Ectodermal cell (in vitro differentiated cells): ENCODE measurements around the gene MAPK14.

ENCODE experiments used
- H3K27ac ChIP-seq: 2 replicates; pipeline ENCODE4 v1.7.0; 2013; ENCODE audit warnings: mild to moderate bottlenecking, low read depth, low read length; ENCODE audit not compliant: insufficient read depth, poor library complexity, severe bottlenecking
- H3K27me3 ChIP-seq: 2 replicates; pipeline ENCODE4 v1.7.0; 2013; ENCODE audit warnings: mild to moderate bottlenecking, low read length; ENCODE audit not compliant: insufficient read depth, control insufficient read depth, poor library complexity, severe bottlenecking
- H3K36me3 ChIP-seq: one replicate; pipeline ENCODE4 v1.7.0; 2013; ENCODE audit warnings: low read length; ENCODE audit not compliant: control insufficient read depth, insufficient read depth
- H3K4me1 ChIP-seq: one replicate; pipeline ENCODE4 v1.7.0; 2013; ENCODE audit warnings: low read length; ENCODE audit not compliant: control insufficient read depth, insufficient read depth
- H3K4me3 ChIP-seq: 2 replicates; pipeline ENCODE4 v1.7.0; 2013; ENCODE audit warnings: low read depth, low read length, control low read depth; ENCODE audit not compliant: insufficient read depth
- H3K9me3 ChIP-seq: 2 replicates; pipeline ENCODE4 v1.7.0; 2013; ENCODE audit warnings: mild to moderate bottlenecking, low read length, moderate library complexity; ENCODE audit not compliant: control insufficient read depth
- WGBS, 2 experiments: methylation state at CpG; one replicate each; pipeline ENCODE4 v1.1.7; 2013; ENCODE audit warnings: missing lambda C conversion rate in 2 of 2; 5-methylcytosine and 5-hydroxymethylcytosine counted together

The MAPK14 gene

DNA sequence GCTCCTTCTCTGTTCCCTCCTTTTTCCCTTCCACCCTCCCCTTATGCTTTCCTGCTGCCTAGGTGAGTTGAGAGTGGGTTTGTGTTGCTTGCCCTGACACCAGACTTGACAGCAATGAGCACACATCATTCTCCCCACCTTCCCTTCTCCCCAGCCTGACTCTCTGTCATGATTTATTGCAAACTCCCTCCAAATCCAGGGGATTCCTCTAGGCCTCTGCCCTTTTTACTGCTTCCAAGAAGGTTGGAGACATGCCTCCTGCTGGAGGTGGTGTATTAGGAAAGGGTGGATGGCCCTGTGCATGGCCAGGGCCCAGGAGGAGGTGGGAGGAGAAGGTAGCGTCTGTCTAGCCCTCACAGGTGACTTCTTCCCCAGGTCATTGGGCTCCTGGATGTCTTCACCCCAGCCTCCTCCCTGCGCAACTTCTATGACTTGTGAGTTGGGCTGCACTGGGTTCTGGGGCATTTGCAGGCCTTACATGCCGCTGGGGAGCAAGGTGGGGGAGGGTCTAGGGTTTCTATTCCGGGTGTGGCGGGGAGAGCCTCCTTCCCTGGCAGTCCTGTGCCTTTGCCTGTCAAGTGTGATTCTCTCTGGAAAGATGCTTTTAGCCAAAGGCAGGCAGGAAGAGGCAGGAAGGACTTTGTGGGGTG, 104.8 kb downstream of the MAPK14 start:
- peaks cover 34% of the 10 kb centered on the region for H3K27me3 ChIP-seq
- no peak overlapping the region for H3K4me3 ChIP-seq
- no peaks in the 10 kb centered on the region for H3K36me3 ChIP-seq
- H3K27ac ChIP-seq = no peak overlapping the region
- WGBS, 2 experiments = 76% methylated on average over 5 of the region's 5 CpGs
- no peaks in the 10 kb centered on the region for H3K9me3 ChIP-seq
- H3K4me1 ChIP-seq = peaks cover 8% of the 10 kb centered on the region

DNA sequence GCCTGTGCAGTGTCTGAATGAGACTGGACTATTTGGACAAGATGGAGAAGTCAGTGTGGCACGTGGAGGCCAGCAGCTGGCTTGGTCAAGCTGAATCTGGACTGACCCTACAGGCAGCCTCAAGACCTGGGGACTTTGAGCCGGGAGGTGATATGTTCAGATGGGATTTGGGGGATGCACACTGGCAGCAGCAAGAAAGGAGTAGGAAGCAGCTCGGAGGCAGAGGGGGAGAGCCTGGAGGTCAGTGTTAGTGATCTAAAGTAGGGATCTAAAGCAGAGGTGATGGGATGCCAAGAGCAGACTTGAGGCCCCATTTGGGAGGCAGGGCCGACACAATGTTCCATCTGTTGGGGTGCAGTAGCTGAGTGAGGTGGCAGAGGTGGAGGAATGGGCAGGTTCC, 105.5 kb downstream of the MAPK14 start:
- Histone ChIP-seq H3K27ac (no peak overlapping the region), H3K4me1 (peaks cover 11% of the 10 kb centered on the region), H3K27me3 (peaks cover 34% of the 10 kb centered on the region), H3K4me3 (no peak overlapping the region), H3K36me3 (no peaks in the 10 kb centered on the region), H3K9me3 (no peaks in the 10 kb centered on the region)
- WGBS, 2 experiments = 89 to 94% methylated on average over 4 of the region's 4 CpGs

GRCh38 chr6:36133912-36134311, 106.3 kb downstream of the MAPK14 start:
- WGBS, 2 experiments = 88 to 90% methylated on average over 4 of the region's 4 CpGs

DNA sequence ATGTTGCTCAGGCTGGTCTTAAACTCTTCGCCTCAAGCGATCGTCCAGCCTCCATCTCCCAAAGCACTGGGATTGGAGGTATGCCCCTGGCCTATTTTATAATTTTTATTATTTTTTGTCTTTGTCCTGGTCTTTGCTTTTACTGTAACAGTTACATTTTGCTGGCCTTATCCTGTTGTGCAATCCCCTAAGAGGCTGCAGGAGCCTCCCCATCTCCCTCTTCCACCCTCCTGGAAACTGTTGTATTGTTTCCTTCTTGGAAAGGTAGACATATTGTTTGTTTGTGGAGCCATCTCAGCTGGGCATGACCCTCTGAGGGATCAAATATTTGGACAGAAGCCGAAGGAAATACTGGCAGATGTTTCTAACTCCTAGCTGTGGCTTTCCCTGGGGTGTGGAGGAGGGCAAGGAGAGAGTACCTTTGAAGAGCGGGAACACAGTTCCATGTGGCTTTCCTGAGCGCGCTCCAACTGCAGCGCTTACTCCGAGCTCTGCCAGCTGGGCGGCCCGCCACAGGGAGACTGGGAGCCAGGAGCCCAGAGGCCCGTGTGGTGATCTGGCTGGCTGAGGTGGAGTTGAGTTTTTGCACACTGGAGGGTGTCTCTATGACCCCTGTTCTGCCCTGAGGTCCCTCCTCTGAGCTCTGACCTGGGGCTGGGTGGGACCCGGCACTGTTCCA, 107.6 kb downstream of the MAPK14 start:
- Histone ChIP-seq H3K4me3 (no peak overlapping the region), H3K4me1 (peaks cover 12% of the 10 kb centered on the region), H3K9me3 (no peaks in the 10 kb centered on the region), H3K36me3 (no peaks in the 10 kb centered on the region), H3K27ac (no peak overlapping the region), H3K27me3 (peaks cover 16% of the 10 kb centered on the region)
- WGBS, 2 experiments = 90 to 95% methylated on average over 13 of the region's 13 CpGs

More at GRCh38 chr6:36133912-36134311, 106.3 kb downstream of the MAPK14 start:
- Histone ChIP-seq H3K27ac (no peak overlapping the region), H3K4me3 (no peak overlapping the region), H3K27me3 (peaks cover 29% of the 10 kb centered on the region), H3K9me3 (no peaks in the 10 kb centered on the region), H3K36me3 (no peaks in the 10 kb centered on the region), H3K4me1 (peaks cover 12% of the 10 kb centered on the region)

DNA sequence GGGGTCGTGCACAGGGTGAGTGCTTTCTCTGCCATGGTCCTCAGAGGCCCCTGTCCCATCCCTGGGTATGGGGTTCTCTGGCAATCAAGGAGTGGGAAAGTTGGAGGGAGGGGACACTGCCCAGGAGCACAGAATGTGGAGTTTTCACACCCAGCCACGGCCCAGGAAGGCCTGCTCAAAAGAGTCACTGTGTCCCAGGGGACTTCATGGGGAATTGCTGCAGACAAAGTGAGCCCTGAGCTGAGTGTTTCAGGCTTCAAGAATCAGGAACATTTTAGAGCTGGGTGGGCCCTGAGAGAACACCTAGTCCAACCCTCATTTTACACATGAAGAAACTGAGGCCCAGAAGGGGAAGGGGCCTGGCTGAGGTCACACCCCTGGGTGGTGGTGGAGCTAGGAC, 108.4 kb downstream of the MAPK14 start:
- H3K27me3 ChIP-seq = peaks cover 7% of the 10 kb centered on the region
- no peaks in the 10 kb centered on the region for H3K36me3 ChIP-seq
- H3K27ac ChIP-seq = no peak overlapping the region
- H3K4me1 ChIP-seq = peaks cover 8% of the 10 kb centered on the region
- 84 to 91% methylated on average over 2 of the region's 2 CpGs for WGBS, 2 experiments
- no peaks in the 10 kb centered on the region for H3K9me3 ChIP-seq
- H3K4me3 ChIP-seq = no peak overlapping the region

- H3K4me1 ChIP-seq = peaks cover 4% of the 10 kb centered on the region
- no peak overlapping the region for H3K4me3 ChIP-seq
- peaks cover 2% of the 10 kb centered on the region for H3K27me3 ChIP-seq
- no peak overlapping the region for H3K27ac ChIP-seq
- WGBS, 2 experiments = 93 to 94% methylated on average over 12 of the region's 12 CpGs
- no peaks in the 10 kb centered on the region for H3K9me3 ChIP-seq
- H3K36me3 ChIP-seq = no peaks in the 10 kb centered on the region
These were observed 108.9 kb downstream of the MAPK14 start for GRCh38 chr6:36136551-36136950.

DNA sequence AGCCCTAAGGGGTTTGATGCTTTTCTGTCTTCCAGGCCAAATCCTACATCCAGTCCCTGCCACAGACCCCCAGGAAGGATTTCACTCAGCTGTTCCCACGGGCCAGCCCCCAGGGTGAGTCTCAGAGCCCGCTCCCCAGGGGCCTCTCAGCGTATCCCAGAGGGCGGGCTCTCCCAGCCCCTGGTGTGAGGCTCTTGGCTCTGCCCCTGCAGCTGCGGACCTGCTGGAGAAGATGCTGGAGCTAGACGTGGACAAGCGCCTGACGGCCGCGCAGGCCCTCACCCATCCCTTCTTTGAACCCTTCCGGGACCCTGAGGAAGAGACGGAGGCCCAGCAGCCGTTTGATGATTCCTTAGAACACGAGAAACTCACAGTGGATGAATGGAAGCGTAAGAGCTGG, 111.1 kb downstream of the MAPK14 start:
- WGBS, 2 experiments = 92 to 93% methylated on average over 15 of the region's 15 CpGs
- H3K9me3 ChIP-seq = no peaks in the 10 kb centered on the region
- no peaks in the 10 kb centered on the region for H3K36me3 ChIP-seq
- no peaks in the 10 kb centered on the region for H3K27me3 ChIP-seq
- peaks cover 4% of the 10 kb centered on the region for H3K4me1 ChIP-seq
- H3K4me3 ChIP-seq = no peak overlapping the region
- H3K27ac ChIP-seq = no peak overlapping the region

DNA sequence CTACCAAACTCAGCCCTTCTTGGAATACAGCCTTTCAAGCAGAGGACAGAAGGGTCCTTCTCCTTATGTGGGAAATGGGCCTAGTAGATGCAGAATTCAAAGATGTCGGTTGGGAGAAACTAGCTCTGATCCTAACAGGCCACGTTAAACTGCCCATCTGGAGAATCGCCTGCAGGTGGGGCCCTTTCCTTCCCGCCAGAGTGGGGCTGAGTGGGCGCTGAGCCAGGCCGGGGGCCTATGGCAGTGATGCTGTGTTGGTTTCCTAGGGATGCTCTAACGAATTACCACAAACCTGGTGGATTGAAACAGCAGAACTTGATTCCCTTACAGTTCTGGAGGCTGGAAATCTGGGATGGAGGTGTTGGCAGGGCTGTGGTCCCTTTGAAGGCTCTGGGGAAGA, 111.8 kb downstream of the MAPK14 start:
- no peak overlapping the region for H3K27ac ChIP-seq
- no peaks in the 10 kb centered on the region for H3K36me3 ChIP-seq
- whole genome bisulfite sequencing, 2 experiments = 45 to 49% methylated on average over 7 of the region's 7 CpGs
- no peak overlapping the region for H3K4me3 ChIP-seq
- no peaks in the 10 kb centered on the region for H3K9me3 ChIP-seq
- H3K27me3 ChIP-seq = no peaks in the 10 kb centered on the region
- H3K4me1 ChIP-seq = peaks cover 4% of the 10 kb centered on the region

DNA sequence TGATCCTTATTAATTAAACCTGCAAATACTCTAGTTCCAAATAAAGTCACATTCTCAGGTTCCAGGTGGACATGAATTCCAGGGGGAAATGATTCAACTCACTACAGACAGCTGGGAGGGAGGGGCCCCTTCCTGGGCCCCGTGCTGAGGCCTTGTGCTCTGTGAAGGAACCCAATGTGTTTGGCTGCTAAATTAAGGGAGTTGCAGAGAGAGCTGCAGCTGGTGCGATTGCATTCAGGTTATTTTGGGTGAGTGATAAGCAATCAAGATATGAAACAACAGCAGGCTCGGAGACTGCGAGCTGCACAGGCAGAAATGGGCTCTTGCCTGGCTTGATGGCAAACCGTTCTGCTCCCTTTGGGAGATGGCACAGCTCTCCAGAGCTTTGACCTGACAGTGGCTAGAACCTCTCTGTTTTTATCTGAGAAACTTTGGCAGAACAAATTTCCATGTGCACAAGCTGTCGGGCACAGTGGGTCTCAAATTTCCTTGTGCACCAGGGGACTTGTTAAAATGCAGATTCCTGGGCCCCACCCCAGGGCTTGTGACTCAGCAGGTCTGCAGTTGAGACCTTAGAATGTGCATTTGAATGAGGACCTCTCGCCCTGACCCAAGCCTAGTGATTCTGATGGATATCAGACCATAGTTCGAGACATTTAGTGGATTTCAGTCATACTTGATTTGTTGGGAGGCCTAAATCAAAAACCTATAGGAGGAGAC, 112.5 kb downstream of the MAPK14 start:
- Histone ChIP-seq H3K36me3 (no peaks in the 10 kb centered on the region), H3K27ac (no peak overlapping the region), H3K4me3 (no peak overlapping the region), H3K27me3 (no peaks in the 10 kb centered on the region), H3K9me3 (no peaks in the 10 kb centered on the region), H3K4me1 (peaks cover 4% of the 10 kb centered on the region)
- WGBS, 2 experiments = 81 to 82% methylated on average over 8 of the region's 8 CpGs

- Histone ChIP-seq H3K27ac (no peak overlapping the region), H3K27me3 (no peaks in the 10 kb centered on the region), H3K4me3 (no peak overlapping the region), H3K9me3 (no peaks in the 10 kb centered on the region), H3K4me1 (peaks cover 4% of the 10 kb centered on the region), H3K36me3 (no peaks in the 10 kb centered on the region)
- WGBS, 2 experiments = 88 to 90% methylated on average over 4 of the region's 4 CpGs
These were observed 113.5 kb downstream of the MAPK14 start for GRCh38 chr6:36141091-36141490.
